GM12878 (cell line): ENCODE measurements around the gene MISFA. TPM values are rescaled to one million over a fixed set of nuclear protein-coding genes. Genes with fewer than 3 reads are reported as not detected.

Source experiments
- ATAC-seq: fragments of 200-7000 bp; cut with Tn5 transposase; 3 replicates; pipeline ENCODE4 v1.9.1; 2020; ENCODE audit warnings: mild to moderate bottlenecking, moderate library complexity
- BruUV-seq: library from RNA; stranded (reverse); fragments of 400-500 nt; replicated peaks from 2 replicates; lab custom pipeline; 2021; lab: Mats Ljungman, UMichigan
- CTCF ChIA-PET: fragments of 300-600 bp; sonication (Branson Sonifier 250); formaldehyde crosslinking; extraction: SDS; loops from one replicate; lab custom pipeline; 2021; ENCODE audit warnings: inconsistent platforms; lab: Yijun Ruan, JAX
- POLR2A ChIA-PET: fragments of 350-600 bp; formaldehyde crosslinking; extraction: SDS; loops from one replicate; lab custom pipeline; 2021; ENCODE audit warnings: inconsistent platforms; lab: Charles Lee
- RAD21 ChIA-PET: fragments of 300-600 bp; sonication (Branson Sonifier 250); formaldehyde crosslinking; loops from one replicate; lab custom pipeline; 2023; ENCODE audit warnings: antibody characterized with exemption; ENCODE audit not compliant: unreplicated experiment; lab: Charles Lee
- SMC1A ChIA-PET: fragments of 300-600 bp; sonication (Branson Sonifier 250); formaldehyde crosslinking; loops from one replicate; lab custom pipeline; 2023; ENCODE audit not compliant: unreplicated experiment, uncharacterized antibody; lab: Charles Lee
- DNase-seq: peaks from one replicate; pipeline ENCODE4 v3.0.0-alpha.2; 2011; ENCODE audit warnings: low read depth, low spot score
- FAIRE-seq: peaks from 3 replicates; lab custom pipeline; 2011; peaks lifted over from hg19 to GRCh38; lab: Jason Lieb, UNC
- H2AFZ ChIP-seq: 2 replicates; pipeline ENCODE4 v1.6.0; 2011; ENCODE audit warnings: low read depth, low read length, control low read depth; ENCODE audit not compliant: control insufficient read depth
- H3K27ac ChIP-seq: 2 replicates; pipeline ENCODE4 v1.5.1; 2011; ENCODE audit warnings: control low read depth; ENCODE audit not compliant: control insufficient read depth, insufficient read depth
- H3K27me3 ChIP-seq, 2 experiments: replicated peaks in 1 of 2; 2 replicates each; pipeline versions ENCODE4 v1.6.0 to v1.6.1; 2011; ENCODE audit warnings: low read length in 1 of 2; ENCODE audit not compliant: control insufficient read depth in 2 of 2, insufficient read depth in 2 of 2
- H3K36me3 ChIP-seq, 2 experiments: 2 replicates each; pipeline ENCODE4 v1.5.1; 2011; ENCODE audit warnings: low read length in 1 of 2; ENCODE audit not compliant: control insufficient read depth in 2 of 2, insufficient read depth in 2 of 2
- H3K4me1 ChIP-seq: 2 replicates; pipeline ENCODE4 v1.6.1; 2011; ENCODE audit warnings: mild to moderate bottlenecking, low read length, moderate library complexity, mixed read lengths; ENCODE audit not compliant: control insufficient read depth, insufficient read depth
- H3K4me2 ChIP-seq: 2 replicates; pipeline ENCODE4 v1.6.0; 2011; ENCODE audit warnings: control low read depth; ENCODE audit not compliant: control insufficient read depth, insufficient read depth
- H3K4me3 ChIP-seq: fragments of 200-600 bp; sonication (generic); 2 replicates; pipeline ENCODE4 v1.5.1; 2016
- H3K79me2 ChIP-seq: 2 replicates; pipeline ENCODE4 v1.6.0; 2011; ENCODE audit warnings: low read length; ENCODE audit not compliant: control insufficient read depth, insufficient read depth
- H3K9ac ChIP-seq: 2 replicates; pipeline ENCODE4 v1.8.0; 2011; ENCODE audit warnings: low read length, control low read depth, mixed read lengths; ENCODE audit not compliant: control insufficient read depth, insufficient read depth
- H3K9me3 ChIP-seq: replicated peaks from 3 replicates; pipeline ENCODE4 v1.5.1; 2011; ENCODE audit warnings: mild to moderate bottlenecking, low read length; ENCODE audit not compliant: control insufficient read depth, insufficient read depth
- H4K20me1 ChIP-seq: 2 replicates; pipeline ENCODE4 v1.6.0; 2011; ENCODE audit not compliant: control insufficient read depth, insufficient read depth
- ATF2 ChIP-seq: IDR thresholded peaks from 2 replicates; pipeline ENCODE4 v1.6.1; 2012; ENCODE audit warnings: low read length, inconsistent platforms
- CHD2 ChIP-seq: IDR thresholded peaks from 2 replicates; pipeline ENCODE4 v1.6.1; 2011; ENCODE audit warnings: low read depth, low read length, improper control_type of control experiment, borderline replicate concordance
- DPF2 ChIP-seq: fragments of 450-650 bp; IDR thresholded peaks from 2 replicates; pipeline ENCODE4 v1.6.1; 2017; ENCODE audit warnings: mild to moderate bottlenecking
- E4F1 ChIP-seq: fragments of 450-650 bp; IDR thresholded peaks from 2 replicates; pipeline ENCODE4 v1.6.1; 2018; ENCODE audit warnings: borderline replicate concordance, mild to moderate bottlenecking; ENCODE audit not compliant: partially characterized antibody
- FOXM1 ChIP-seq: IDR thresholded peaks from 2 replicates; pipeline ENCODE4 v1.6.1; 2012; ENCODE audit warnings: low read depth, mild to moderate bottlenecking, inconsistent platforms, low read length, moderate library complexity
- NFIC ChIP-seq: IDR thresholded peaks from 2 replicates; pipeline ENCODE4 v1.6.1; 2012; ENCODE audit warnings: low read depth, mild to moderate bottlenecking, inconsistent platforms, low read length, moderate library complexity
- POLR2AphosphoS2 ChIP-seq: IDR thresholded peaks from 2 replicates; pipeline ENCODE4 v1.6.1; 2011; ENCODE audit warnings: low read depth, mild to moderate bottlenecking, low read length, improper control_type of control experiment, moderate library complexity
- RELA ChIP-seq: fragments of 450-650 bp; IDR thresholded peaks from 2 replicates; pipeline ENCODE4 v1.8.0; 2014; ENCODE audit warnings: borderline replicate concordance; ENCODE audit not compliant: partially characterized antibody
- RUNX3 ChIP-seq: IDR thresholded peaks from 2 replicates; pipeline ENCODE4 v1.6.1; 2012; ENCODE audit warnings: low read length, inconsistent platforms
- SMAD5 ChIP-seq: IDR thresholded peaks from 2 replicates; pipeline ENCODE4 v1.6.1; 2016; ENCODE audit warnings: antibody characterized with exemption, low read depth
- SPI1 ChIP-seq: IDR thresholded peaks from 2 replicates; pipeline ENCODE4 v1.6.1; 2011; ENCODE audit warnings: low read depth, mild to moderate bottlenecking, low read length, moderate library complexity, borderline replicate concordance; ENCODE audit not compliant: insufficient read depth
- STAT3 ChIP-seq: IDR thresholded peaks from 2 replicates; pipeline ENCODE4 v1.6.1; 2011; ENCODE audit warnings: low read depth, low read length, improper control_type of control experiment
- ZNF384 ChIP-seq: IDR thresholded peaks from 2 replicates; pipeline ENCODE4 v1.6.1; 2012; ENCODE audit warnings: low read depth, mild to moderate bottlenecking, low read length, improper control_type of control experiment, borderline replicate concordance
- WGBS: methylation state at CpG from one replicate; pipeline ENCODE4 v1.1.6; 2016; ENCODE audit warnings: low lambda C conversion rate; ENCODE audit not compliant: insufficient replicate concordance, insufficient coverage; ENCODE audit errors: missing lambda C conversion rate; 5-methylcytosine and 5-hydroxymethylcytosine counted together
- in situ Hi-C: fragments of 300-500 bp; cut with MboI; formaldehyde crosslinking; loops from 9 replicates; pipeline ENCODE4 v1.14.3; 2018; ENCODE audit warnings: mixed read lengths
- intact Hi-C: fragments of 100-400 bp; cut with micrococcal nuclease; formaldehyde crosslinking; loops from one replicate; pipeline ENCODE4 v1.14.2; 2022; ENCODE audit not compliant: unreplicated experiment
- polyA plus RNA-seq, 11 experiments: library from polyadenylated mRNA; depleted of rRNA in 4 of 11; unstranded in 6 of 11; stranded (reverse) in 5 of 11; fragments of >200 nt; fragmentation: Nextera tagmentation in 4 of 11; fragmentation: Illumina TruSeq in 1 of 11; extraction: Ambion mirVana in 4 of 11; extraction: Trizol in 1 of 11; gene quantifications; 1 replicate in 1 of 11; 2 replicates in 10 of 11; pipeline versions ENCODE4 v1.2.1 to v1.2.3, GENCODE V29; 2011 to 2016; ENCODE audit warnings: inconsistent platforms in 2 of 11, missing spikeins in 2 of 11, low read depth in 1 of 11
- total RNA-seq, 4 experiments: library from RNA; depleted of rRNA in 3 of 4; stranded (reverse); fragments of >200 nt in 3 of 4; fragmentation: Illumina TruSeq in 1 of 4; extraction: Trizol in 1 of 4; gene quantifications; 2 replicates each; pipeline versions ENCODE4 v1.2.1 to v1.2.3, GENCODE V29; 2013 to 2021
- TF ChIP-seq, protein P1 (sequence below): IDR thresholded peaks from 2 replicates; pipeline ENCODE4 v1.6.1; 2012; ENCODE audit warnings: low read depth, low read length, improper control_type of control experiment
- TF ChIP-seq, protein P2 (sequence below): fragments of 450-650 bp; IDR thresholded peaks from 2 replicates; pipeline ENCODE4 v1.6.1; 2016; ENCODE audit warnings: mild to moderate bottlenecking

Gene MISFA
- total and polyA plus RNA-seq, 10 of the 15 experiments (the other 5 are each of a cell fraction or from before 2014, with no cell fraction given), result 0.88 to 4.6 (median 2.3) TPM; not detected in 1

DNA sequence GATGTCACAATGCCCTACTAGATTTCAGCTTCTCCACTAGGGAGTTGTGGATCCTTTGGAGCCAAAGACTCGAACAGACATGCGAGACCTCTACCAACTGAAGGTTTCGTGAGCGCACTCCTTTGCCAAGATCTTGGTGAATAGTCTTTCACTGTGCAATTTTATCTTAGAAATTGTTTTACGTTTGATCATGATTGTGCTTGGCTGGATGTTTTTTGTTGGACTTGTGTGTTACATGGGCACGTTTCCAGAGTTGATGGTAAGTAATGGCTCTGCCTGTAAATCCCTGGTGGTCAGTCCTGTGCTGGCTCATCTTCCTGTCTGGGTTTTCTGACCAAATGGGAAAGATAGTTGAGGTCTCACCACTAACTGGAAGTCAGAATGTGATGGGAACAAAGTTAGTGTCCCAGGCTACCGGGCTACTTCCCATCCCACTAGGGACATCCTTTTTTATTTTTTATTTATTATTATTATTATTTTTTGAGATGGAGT is at the start of gene MISFA (continued):
- TF ChIP-seq POLR2AphosphoS2, result no peak
- no peak for TF ChIP-seq SPI1
- TF ChIP-seq STAT3, result no peak

DNA sequence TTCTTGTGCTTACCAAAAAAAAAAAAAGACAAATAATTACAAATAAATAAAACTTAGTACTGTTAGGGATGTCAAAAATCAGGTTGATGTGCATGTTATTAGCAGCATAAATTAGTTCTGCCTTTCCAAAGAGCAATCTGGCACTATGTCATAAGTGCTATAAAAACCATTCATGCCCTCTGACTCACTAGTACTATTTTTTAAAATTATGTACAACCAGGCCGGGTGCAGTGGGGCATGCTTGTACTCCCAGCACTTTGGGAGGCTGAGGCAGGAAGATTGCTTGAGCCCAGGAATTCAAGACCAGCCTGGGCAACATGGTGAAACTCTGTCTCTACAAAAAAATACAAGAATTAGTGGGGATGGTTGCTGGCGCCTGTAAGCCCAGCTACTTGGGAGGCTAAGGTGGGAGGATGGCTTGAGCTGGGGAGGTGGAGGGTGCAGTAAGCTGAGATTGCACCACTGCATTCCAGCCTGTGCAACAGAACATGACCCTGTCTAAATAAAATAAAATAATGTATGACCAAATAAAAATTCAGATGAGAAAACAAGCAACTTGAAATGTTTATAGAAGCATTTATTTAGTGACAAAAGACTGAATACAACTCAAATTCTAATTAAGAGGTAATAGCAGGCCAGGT is 36.4 kb upstream of the MISFA start:
- RAD21 ChIA-PET, result interaction anchor here (1.6 kb wide), 1 partner anchor 205 kb away, joined by 3 read pairs; no protein-coding TSS in a partner anchor
- no peaks in the 10 kb centered on the region for H3K27me3 ChIP-seq
- SMC1A ChIA-PET, result interaction anchor here (1.1 to 2.1 kb wide), 3 partner anchors 8 to 16 kb away, joined by 3 to 7 read pairs (median 6); no protein-coding TSS in a partner anchor
- ATAC-seq, result no peak
- intact Hi-C loops, result no loop called here
- H3K9ac ChIP-seq, result no peak overlapping the region
- CTCF ChIA-PET, result interaction anchor here (0.6 to 1.2 kb wide), 2 partner anchors 16 to 84 kb away, joined by 3 read pairs; no protein-coding TSS in a partner anchor
- WGBS, result 98% methylated on average over 2 of the region's 2 CpGs
- no peak overlapping the region for H2AFZ ChIP-seq
- DNase-seq, result no peak
- H3K36me3 ChIP-seq, result peaks cover 0 to 7% of the 10 kb centered on the region in 2 experiments; a peak in 1 of 4 replicates
- BruUV-seq, result no TSS peak
- no peaks in the 10 kb centered on the region for H4K20me1 ChIP-seq
- in situ Hi-C loops, result no loop called here
- POLR2A ChIA-PET, result no interaction called here
- H3K4me3 ChIP-seq, result no peak overlapping the region
- H3K4me1 ChIP-seq, result no peaks in the 10 kb centered on the region
- no peaks in the 10 kb centered on the region for H3K79me2 ChIP-seq
- FAIRE-seq, result no peak
- no peaks in the 10 kb centered on the region for H3K9me3 ChIP-seq
- H3K4me2 ChIP-seq, result no peak overlapping the region
- H3K27ac ChIP-seq, result no peak overlapping the region
- TF ChIP-seq, protein P1, sequence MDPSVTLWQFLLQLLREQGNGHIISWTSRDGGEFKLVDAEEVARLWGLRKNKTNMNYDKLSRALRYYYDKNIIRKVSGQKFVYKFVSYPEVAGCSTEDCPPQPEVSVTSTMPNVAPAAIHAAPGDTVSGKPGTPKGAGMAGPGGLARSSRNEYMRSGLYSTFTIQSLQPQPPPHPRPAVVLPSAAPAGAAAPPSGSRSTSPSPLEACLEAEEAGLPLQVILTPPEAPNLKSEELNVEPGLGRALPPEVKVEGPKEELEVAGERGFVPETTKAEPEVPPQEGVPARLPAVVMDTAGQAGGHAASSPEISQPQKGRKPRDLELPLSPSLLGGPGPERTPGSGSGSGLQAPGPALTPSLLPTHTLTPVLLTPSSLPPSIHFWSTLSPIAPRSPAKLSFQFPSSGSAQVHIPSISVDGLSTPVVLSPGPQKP, result no peak
- TF ChIP-seq FOXM1 (no peak), ATF2 (no peak), ZNF384 (no peak), RELA (no peak), SMAD5 (no peak), CHD2 (no peak), NFIC (no peak), DPF2 (no peak), E4F1 (no peak), RUNX3 (no peak)
- TF ChIP-seq, protein P2, sequence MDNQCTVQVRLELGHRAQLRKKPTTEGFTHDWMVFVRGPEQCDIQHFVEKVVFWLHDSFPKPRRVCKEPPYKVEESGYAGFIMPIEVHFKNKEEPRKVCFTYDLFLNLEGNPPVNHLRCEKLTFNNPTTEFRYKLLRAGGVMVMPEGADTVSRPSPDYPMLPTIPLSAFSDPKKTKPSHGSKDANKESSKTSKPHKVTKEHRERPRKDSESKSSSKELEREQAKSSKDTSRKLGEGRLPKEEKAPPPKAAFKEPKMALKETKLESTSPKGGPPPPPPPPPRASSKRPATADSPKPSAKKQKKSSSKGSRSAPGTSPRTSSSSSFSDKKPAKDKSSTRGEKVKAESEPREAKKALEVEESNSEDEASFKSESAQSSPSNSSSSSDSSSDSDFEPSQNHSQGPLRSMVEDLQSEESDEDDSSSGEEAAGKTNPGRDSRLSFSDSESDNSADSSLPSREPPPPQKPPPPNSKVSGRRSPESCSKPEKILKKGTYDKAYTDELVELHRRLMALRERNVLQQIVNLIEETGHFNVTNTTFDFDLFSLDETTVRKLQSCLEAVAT, result no peak
